SK-N-SH (cell line): ENCODE data around the gene KCNIP4. TPM values are rescaled to one million over a fixed set of nuclear protein-coding genes. Genes with fewer than 3 reads are reported as not detected.

Experiments used
- CTCF ChIA-PET: fragments of 300-600, 350-600 bp; formaldehyde crosslinking; extraction: SDS; loops from one replicate; lab custom pipeline; 2021; lab: Yijun Ruan, JAX
- POLR2A ChIA-PET: fragments of 350-600 bp; sonication (Branson Sonifier 250); formaldehyde crosslinking; extraction: SDS; loops from one replicate; lab custom pipeline; 2020; ENCODE audit warnings: antibody characterized with exemption, inconsistent platforms; lab: Yijun Ruan, JAX
- DNase-seq: peaks from one replicate; pipeline ENCODE4 v3.0.0; 2012
- H2AFZ ChIP-seq: fragments of 200-600 bp; sonication (generic); 2 replicates; pipeline ENCODE4 v1.8.1; 2016; ENCODE audit warnings: antibody characterized with exemption, mild to moderate bottlenecking, low read depth
- H3F3A ChIP-seq: fragments of 200-600 bp; sonication (generic); replicated peaks from 2 replicates; pipeline ENCODE3; 2016; ENCODE audit warnings: antibody characterized with exemption, mild to moderate bottlenecking; ENCODE audit not compliant: insufficient read depth
- H3K27ac ChIP-seq, 2 experiments: fragments of 200-500 bp in 1 of 2; fragments of 200-600 bp in 1 of 2; sonication (Bioruptor generic) in 1 of 2; sonication (generic), shearing (Covaris generic) in 1 of 2; 2 replicates each; pipeline versions ENCODE4 v1.5.1 to v1.6.1; 2014 to 2016; ENCODE audit warnings: low read depth in 2 of 2, inconsistent platforms in 1 of 2, low read length in 1 of 2, mild to moderate bottlenecking in 1 of 2, mixed read lengths in 1 of 2
- H3K27me3 ChIP-seq: fragments of 200-600 bp; sonication (generic), shearing (Covaris generic); 2 replicates; pipeline ENCODE4 v1.6.1; 2016; ENCODE audit warnings: mixed run types; ENCODE audit not compliant: insufficient read depth
- H3K36me3 ChIP-seq, 2 experiments: fragments of 200-500 bp in 1 of 2; fragments of 200-600 bp in 1 of 2; sonication (Bioruptor generic) in 1 of 2; sonication (generic) in 1 of 2; replicated peaks in 1 of 2; 2 replicates each; pipeline versions ENCODE3 to v1.5.1; 2014 to 2016; ENCODE audit warnings: low read length in 1 of 2, mild to moderate bottlenecking in 1 of 2; ENCODE audit not compliant: insufficient read depth in 2 of 2, control insufficient read depth in 1 of 2
- H3K4me1 ChIP-seq, 2 experiments: fragments of 200-500 bp in 1 of 2; fragments of 200-600 bp in 1 of 2; sonication (Bioruptor generic) in 1 of 2; sonication (generic), shearing (Covaris generic) in 1 of 2; 2 replicates each; pipeline versions ENCODE4 v1.5.1 to v1.6.1; 2014 to 2016; ENCODE audit warnings: low read depth in 1 of 2, low read length in 1 of 2, mixed run types in 1 of 2; ENCODE audit not compliant: insufficient read depth in 2 of 2, control insufficient read depth in 1 of 2
- H3K4me2 ChIP-seq: fragments of 200-600 bp; sonication (generic), shearing (Covaris generic); 2 replicates; pipeline ENCODE4 v1.6.1; 2017; ENCODE audit warnings: mixed run types
- H3K4me3 ChIP-seq, 2 experiments: fragments of 200-500 bp in 1 of 2; fragments of 200-600 bp in 1 of 2; sonication (Bioruptor generic) in 1 of 2; sonication (generic), shearing (Covaris generic) in 1 of 2; 2 replicates each; pipeline versions ENCODE4 v1.5.1 to v1.8.1; 2014 to 2016; ENCODE audit warnings: low read depth in 2 of 2, inconsistent platforms in 1 of 2, low read length in 1 of 2, mild to moderate bottlenecking in 1 of 2, mixed read lengths in 1 of 2, moderate library complexity in 1 of 2
- H3K79me2 ChIP-seq: fragments of 200-600 bp; sonication (generic); 2 replicates; pipeline ENCODE4 v1.8.1; 2017; ENCODE audit warnings: mild to moderate bottlenecking; ENCODE audit not compliant: insufficient read depth
- H3K9ac ChIP-seq: fragments of 200-600 bp; sonication (generic); 2 replicates; pipeline ENCODE4 v1.6.1; 2017; ENCODE audit warnings: mixed run types
- H3K9me2 ChIP-seq: fragments of 200-600 bp; sonication (generic); 2 replicates; pipeline ENCODE4 v1.6.1; 2017; ENCODE audit warnings: mixed run types
- H3K9me3 ChIP-seq: fragments of 200-600 bp; sonication (generic); 2 replicates; pipeline ENCODE4 v1.6.1; 2017; ENCODE audit warnings: mixed run types, mild to moderate bottlenecking, moderate library complexity
- H4K20me1 ChIP-seq: fragments of 200-600 bp; sonication (generic); 2 replicates; pipeline ENCODE4 v1.6.1; 2017; ENCODE audit warnings: mild to moderate bottlenecking, mixed run types; ENCODE audit not compliant: insufficient read depth
- CTCF ChIP-seq: fragments of 200-600 bp; sonication (generic); IDR thresholded peaks from 2 replicates; pipeline ENCODE4 v1.6.1; 2017; ENCODE audit warnings: antibody characterized with exemption, mild to moderate bottlenecking, moderate library complexity
- EP300 ChIP-seq, 2 experiments: IDR thresholded peaks; 2 replicates each; pipeline versions ENCODE4 v1.4.0 to v1.6.1; 2012; ENCODE audit warnings: borderline replicate concordance in 1 of 2, low read depth in 1 of 2, low read length in 1 of 2
- EZH2phosphoT487 ChIP-seq: fragments of 200-600 bp; sonication (generic); IDR thresholded peaks from 2 replicates; pipeline ENCODE4 v1.6.1; 2017; ENCODE audit warnings: low read depth, mixed run types, mild to moderate bottlenecking, antibody characterized with exemption, moderate library complexity, borderline replicate concordance
- FOXJ3 ChIP-seq: sonication (generic); formaldehyde crosslinking; IDR thresholded peaks from 2 replicates; pipeline ENCODE4 v1.5.1; 2020; ENCODE audit warnings: mild to moderate bottlenecking, missing genetic modification reagents
- GABPA ChIP-seq: IDR thresholded peaks from 2 replicates; pipeline ENCODE4 v1.4.0; 2012; ENCODE audit warnings: low read depth, mild to moderate bottlenecking
- GATA2 ChIP-seq: sonication (generic); formaldehyde crosslinking; IDR thresholded peaks from 2 replicates; pipeline ENCODE4 v1.5.0; 2020; ENCODE audit warnings: mild to moderate bottlenecking, missing genetic modification reagents
- JUND ChIP-seq: IDR thresholded peaks from 2 replicates; pipeline ENCODE4 v1.4.0; 2012
- MAX ChIP-seq: IDR thresholded peaks from 2 replicates; pipeline ENCODE4 v1.4.0; 2012; ENCODE audit warnings: low read depth
- NRF1 ChIP-seq: IDR thresholded peaks from 2 replicates; pipeline ENCODE4 v1.6.1; 2012; ENCODE audit warnings: low read depth, mild to moderate bottlenecking, low read length
- POLR2AphosphoS5 ChIP-seq: IDR thresholded peaks from 2 replicates; pipeline ENCODE4 v1.6.1; 2012; ENCODE audit warnings: low read depth, low read length
- REST ChIP-seq: IDR thresholded peaks from 2 replicates; pipeline ENCODE4 v1.6.1; 2012; ENCODE audit warnings: mild to moderate bottlenecking, low read depth, low read length, moderate library complexity
- RFX5 ChIP-seq: IDR thresholded peaks from 2 replicates; pipeline ENCODE4 v1.6.1; 2012; ENCODE audit warnings: mild to moderate bottlenecking, improper control_type of control experiment, low read length
- TCF12 ChIP-seq: IDR thresholded peaks from 2 replicates; pipeline ENCODE4 v1.4.0; 2012
- TEAD4 ChIP-seq: IDR thresholded peaks from 2 replicates; pipeline ENCODE4 v1.4.0; 2012; ENCODE audit warnings: mild to moderate bottlenecking, borderline replicate concordance; ENCODE audit not compliant: insufficient read depth
- USF1 ChIP-seq: IDR thresholded peaks from 2 replicates; pipeline ENCODE4 v1.4.0; 2012; ENCODE audit warnings: low read depth, borderline replicate concordance
- USF2 ChIP-seq: fragments of 150-350 bp; IDR thresholded peaks from 2 replicates; pipeline ENCODE4 v1.6.1; 2017; ENCODE audit warnings: antibody characterized with exemption, low read length, low read depth, borderline replicate concordance
- YY1 ChIP-seq: IDR thresholded peaks from 2 replicates; pipeline ENCODE4 v1.4.0; 2012; ENCODE audit warnings: low read depth, mild to moderate bottlenecking
- ZBTB33 ChIP-seq: IDR thresholded peaks from 2 replicates; pipeline ENCODE4 v1.4.0; 2012; ENCODE audit warnings: low read depth, borderline replicate concordance
- WGBS: methylation state at CpG from one replicate; pipeline ENCODE4 v1.1.6; 2017; ENCODE audit warnings: low lambda C conversion rate; 5-methylcytosine and 5-hydroxymethylcytosine counted together
- polyA plus RNA-seq, 3 experiments: library from polyadenylated mRNA; depleted of rRNA; stranded (reverse); fragments of >200 nt; gene quantifications; 2 replicates each; pipeline ENCODE4 v1.2.3, GENCODE V29; 2012

The KCNIP4 gene
- polyA plus RNA-seq, 1 of the 3 experiments (the other 2 are of a cell fraction): 0.18 TPM

- no peak overlapping the region for H2AFZ ChIP-seq
- H3K4me2 ChIP-seq: no peak overlapping the region
- no peaks in the 10 kb centered on the region for H3K9me3 ChIP-seq
- H3K36me3 ChIP-seq: no peaks in the 10 kb centered on the region
- H3K9me2 ChIP-seq: no peaks in the 10 kb centered on the region; the same call in 1 of the 2 replicates
- H3K4me3 ChIP-seq: no peak overlapping the region
- no peaks in the 10 kb centered on the region for H3F3A ChIP-seq
- H3K9ac ChIP-seq: no peak overlapping the region
- WGBS: 40% methylated on average over 1 of the region's 6 CpGs
- ChIA-PET POLR2A (no interaction called here), CTCF (interaction anchor here (1.6 kb wide), 1 partner anchor 67 kb away, joined by 7 read pairs; no protein-coding TSS in a partner anchor)
- no peak for TF ChIP-seq USF1
- TF ChIP-seq NRF1: no peak
- no peak for TF ChIP-seq TCF12
- TF ChIP-seq JUND: no peak
- TF ChIP-seq GATA2 (CRISPR knock-in tag): no peak
- TF ChIP-seq YY1: no peak
- TF ChIP-seq EP300 (IDR thresholded peaks at IDR 0.05; ENCODE audit: borderline replicate concordance in 1 of 2, low read depth in 1 of 2, low read length in 1 of 2): no peak
- no peak overlapping the region for H3K27ac ChIP-seq
- H4K20me1 ChIP-seq: no peaks in the 10 kb centered on the region
- no peak for DNase-seq
- no peaks in the 10 kb centered on the region for H3K79me2 ChIP-seq
- no peaks in the 10 kb centered on the region for H3K27me3 ChIP-seq
- H3K4me1 ChIP-seq: no peaks in the 10 kb centered on the region
These were observed 92.3 kb downstream of the KCNIP4 start for GRCh38 chr4:21856301-21856700.

- no peaks in the 10 kb centered on the region for H4K20me1 ChIP-seq
- POLR2A ChIA-PET: no interaction called here
- 73% methylated on average over 3 of the region's 3 CpGs for WGBS
- H3K27ac ChIP-seq: no peak overlapping the region
- no peak overlapping the region for H2AFZ ChIP-seq
- no peaks in the 10 kb centered on the region for H3K79me2 ChIP-seq
- H3K9me3 ChIP-seq: no peaks in the 10 kb centered on the region
- H3K36me3 ChIP-seq: no peaks in the 10 kb centered on the region
- H3K27me3 ChIP-seq: no peaks in the 10 kb centered on the region
- CTCF ChIA-PET: interaction anchor here (0.9 kb wide), 1 partner anchor 60 kb away, joined by 3 read pairs; no protein-coding TSS in a partner anchor
- H3F3A ChIP-seq: peaks cover 7% of the 10 kb centered on the region
- H3K9ac ChIP-seq: no peak overlapping the region
- no peak overlapping the region for H3K4me3 ChIP-seq
- DNase-seq: no peak
- H3K4me2 ChIP-seq: no peak overlapping the region
- no peaks in the 10 kb centered on the region; a peak in 1 of 4 replicates for H3K4me1 ChIP-seq
- H3K9me2 ChIP-seq: no peaks in the 10 kb centered on the region
- TF ChIP-seq GATA2 (CRISPR knock-in tag) (no peak), TEAD4 (no peak), MAX (no peak), RFX5 (no peak), EZH2phosphoT487 (no peak), CTCF (no peak), ZBTB33 (no peak), FOXJ3 (CRISPR knock-in tag) (no peak), NRF1 (no peak), REST (no peak), GABPA (no peak), POLR2AphosphoS5 (no peak), USF2 (no peak), YY1 (no peak)
These were observed 99.5 kb downstream of the KCNIP4 start for GRCh38 chr4:21849077-21849476.
